ENCODE measurements around the gene ESPL1. TPM values are rescaled to one million over a fixed set of nuclear protein-coding genes. Genes with fewer than 3 reads are reported as not detected.

The ESPL1 gene
- total RNA-seq, 2 donors from 2014 or later = 33.3 to 50.7 TPM

DNA sequence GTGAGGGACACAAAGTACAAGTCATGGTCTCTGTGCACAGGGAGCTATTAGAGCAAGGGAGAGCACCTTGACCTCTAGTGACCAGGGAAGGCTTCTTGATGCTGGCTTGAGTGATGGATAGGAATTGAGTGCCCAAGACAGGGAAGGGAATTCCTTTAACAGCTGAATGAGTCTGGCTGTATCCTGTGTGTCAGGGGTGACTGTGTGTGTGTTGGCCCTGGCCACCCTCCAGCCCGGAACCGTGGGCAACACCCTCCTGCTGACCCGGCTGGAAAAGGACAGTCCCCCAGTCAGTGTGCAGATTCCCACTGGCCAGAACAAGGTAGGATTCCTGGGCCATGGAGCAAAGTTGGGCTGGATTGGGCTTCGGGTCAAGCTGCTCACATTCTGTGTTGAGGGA lies 21.8 kb downstream of the ESPL1 start:
- Mint-ChIP-seq H3K4me3 (no peak overlapping the region), H3K27ac (no peak overlapping the region), H3K36me3 (ENCODE audit: low read depth) (peaks cover 55% of the 10 kb centered on the region), H3K9me3 (no peaks in the 10 kb centered on the region), H3K27me3 (ENCODE audit: insufficient read depth) (no peaks in the 10 kb centered on the region), H3K4me1 (peaks cover under 1% of the 10 kb centered on the region)
- 96 to 100% methylated on average over 1 to 4 of the region's 4 CpGs for WGBS, 2 experiments (ENCODE audit: insufficient coverage in 1 of 2, insufficient read length in 1 of 2)
- Histone ChIP-seq H3K4me1 (ENCODE audit: control insufficient read depth, insufficient read depth, low read length) (no peaks in the 10 kb centered on the region), H3K27me3 (ENCODE audit: control insufficient read depth, insufficient read depth, low read length, poor library complexity, severe bottlenecking) (no peaks in the 10 kb centered on the region), H3K27ac (ENCODE audit: low read depth, low read length) (no peak overlapping the region), H3K9ac (ENCODE audit: extremely low read depth, low read length, poor library complexity, severe bottlenecking) (no peak overlapping the region), H3K4me3 (ENCODE audit: low read length) (no peak overlapping the region), H3K36me3 (ENCODE audit: control insufficient read depth, insufficient read depth, low read length) (peaks cover 49% of the 10 kb centered on the region), H3K9me3 (ENCODE audit: control insufficient read depth, low read length) (no peaks in the 10 kb centered on the region)
- no peak for DNase-seq
- TF ChIP-seq, protein P1, sequence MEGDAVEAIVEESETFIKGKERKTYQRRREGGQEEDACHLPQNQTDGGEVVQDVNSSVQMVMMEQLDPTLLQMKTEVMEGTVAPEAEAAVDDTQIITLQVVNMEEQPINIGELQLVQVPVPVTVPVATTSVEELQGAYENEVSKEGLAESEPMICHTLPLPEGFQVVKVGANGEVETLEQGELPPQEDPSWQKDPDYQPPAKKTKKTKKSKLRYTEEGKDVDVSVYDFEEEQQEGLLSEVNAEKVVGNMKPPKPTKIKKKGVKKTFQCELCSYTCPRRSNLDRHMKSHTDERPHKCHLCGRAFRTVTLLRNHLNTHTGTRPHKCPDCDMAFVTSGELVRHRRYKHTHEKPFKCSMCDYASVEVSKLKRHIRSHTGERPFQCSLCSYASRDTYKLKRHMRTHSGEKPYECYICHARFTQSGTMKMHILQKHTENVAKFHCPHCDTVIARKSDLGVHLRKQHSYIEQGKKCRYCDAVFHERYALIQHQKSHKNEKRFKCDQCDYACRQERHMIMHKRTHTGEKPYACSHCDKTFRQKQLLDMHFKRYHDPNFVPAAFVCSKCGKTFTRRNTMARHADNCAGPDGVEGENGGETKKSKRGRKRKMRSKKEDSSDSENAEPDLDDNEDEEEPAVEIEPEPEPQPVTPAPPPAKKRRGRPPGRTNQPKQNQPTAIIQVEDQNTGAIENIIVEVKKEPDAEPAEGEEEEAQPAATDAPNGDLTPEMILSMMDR (conservative IDR thresholded peaks at IDR 0.05) = no peak

DNA sequence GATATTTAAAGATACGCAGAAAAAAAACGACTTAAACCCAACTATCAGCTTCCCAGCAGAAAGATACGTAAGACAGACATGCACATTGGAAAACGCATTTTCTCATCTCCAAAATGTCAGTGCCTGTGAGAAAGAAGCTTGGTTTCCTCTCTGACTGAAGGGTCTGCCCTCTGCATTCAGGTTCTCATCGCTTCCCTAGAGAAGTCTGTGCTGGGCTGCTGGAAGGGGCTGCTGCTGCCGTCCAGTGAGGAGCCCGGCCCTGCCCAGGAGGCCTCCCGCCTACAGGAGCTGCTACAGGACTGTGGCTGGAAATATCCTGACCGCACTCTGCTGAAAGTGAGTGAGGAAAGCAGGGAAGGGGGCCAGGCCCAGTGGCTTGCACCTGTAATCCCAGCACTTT lies 22.6 kb downstream of the ESPL1 start:
- Mint-ChIP-seq H3K36me3 (ENCODE audit: low read depth) (peaks cover 51% of the 10 kb centered on the region), H3K9me3 (no peaks in the 10 kb centered on the region), H3K4me3 (no peak overlapping the region), H3K27ac (no peak overlapping the region), H3K27me3 (ENCODE audit: insufficient read depth) (no peaks in the 10 kb centered on the region), H3K4me1 (peaks cover 1% of the 10 kb centered on the region)
- no peaks in the 10 kb centered on the region for H3K4me1 ChIP-seq (ENCODE audit: control insufficient read depth, insufficient read depth, low read length)
- TF ChIP-seq, protein P1 (conservative IDR thresholded peaks at IDR 0.05) = no peak
- DNase-seq = no peak
- H3K27ac ChIP-seq (ENCODE audit: low read depth, low read length) = no peak overlapping the region
- no peak overlapping the region for H3K9ac ChIP-seq (ENCODE audit: extremely low read depth, low read length, poor library complexity, severe bottlenecking)
- no peaks in the 10 kb centered on the region for H3K27me3 ChIP-seq (ENCODE audit: control insufficient read depth, insufficient read depth, low read length, poor library complexity, severe bottlenecking)
- no peak overlapping the region for H3K4me3 ChIP-seq (ENCODE audit: low read length)
- H3K9me3 ChIP-seq (ENCODE audit: control insufficient read depth, low read length) = no peaks in the 10 kb centered on the region
- peaks cover 45% of the 10 kb centered on the region for H3K36me3 ChIP-seq (ENCODE audit: control insufficient read depth, insufficient read depth, low read length)
- 94 to 95% methylated on average over 3 to 8 of the region's 9 CpGs for WGBS, 2 experiments (ENCODE audit: insufficient coverage in 1 of 2, insufficient read length in 1 of 2)

DNA sequence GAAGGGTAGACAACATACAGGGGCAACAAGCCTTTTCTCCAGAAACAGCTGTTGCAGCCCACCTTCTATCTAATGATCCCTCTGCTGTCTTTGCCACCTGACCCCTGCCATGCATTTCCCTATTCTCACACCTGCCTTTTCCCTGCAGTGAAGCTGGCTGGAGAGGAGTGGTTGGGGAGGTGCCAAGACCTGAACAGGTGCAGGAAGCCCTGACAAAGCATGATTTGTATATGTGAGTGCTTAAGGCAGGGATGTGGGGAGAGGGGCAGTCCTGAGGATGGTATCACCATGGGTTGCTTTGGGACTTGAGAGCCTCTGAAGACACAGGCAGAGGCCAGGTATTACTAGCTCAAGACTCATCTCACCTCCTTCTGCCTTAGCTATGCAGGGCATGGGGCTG lies 24.3 kb downstream of the ESPL1 start:
- Mint-ChIP-seq H3K4me3 (no peak overlapping the region), H3K27me3 (ENCODE audit: insufficient read depth) (no peaks in the 10 kb centered on the region), H3K9me3 (no peaks in the 10 kb centered on the region), H3K27ac (no peak overlapping the region), H3K36me3 (ENCODE audit: low read depth) (peaks cover 47% of the 10 kb centered on the region), H3K4me1 (peaks cover 5% of the 10 kb centered on the region)
- no peaks in the 10 kb centered on the region for H3K9me3 ChIP-seq (ENCODE audit: control insufficient read depth, low read length)
- H3K27ac ChIP-seq (ENCODE audit: low read depth, low read length) = no peak overlapping the region
- H3K4me3 ChIP-seq (ENCODE audit: low read length) = no peak overlapping the region
- peaks cover 43% of the 10 kb centered on the region for H3K36me3 ChIP-seq (ENCODE audit: control insufficient read depth, insufficient read depth, low read length)
- DNase-seq = no peak
- H3K9ac ChIP-seq (ENCODE audit: extremely low read depth, low read length, poor library complexity, severe bottlenecking) = no peak overlapping the region
- TF ChIP-seq, protein P1 (conservative IDR thresholded peaks at IDR 0.05) = no peak
- no peaks in the 10 kb centered on the region for H3K4me1 ChIP-seq (ENCODE audit: control insufficient read depth, insufficient read depth, low read length)
- H3K27me3 ChIP-seq (ENCODE audit: control insufficient read depth, insufficient read depth, low read length, poor library complexity, severe bottlenecking) = no peaks in the 10 kb centered on the region

All from endodermal cell (in vitro differentiated cells).